ENCODE data around the gene CHST4.

CHST4 gene

DNA sequence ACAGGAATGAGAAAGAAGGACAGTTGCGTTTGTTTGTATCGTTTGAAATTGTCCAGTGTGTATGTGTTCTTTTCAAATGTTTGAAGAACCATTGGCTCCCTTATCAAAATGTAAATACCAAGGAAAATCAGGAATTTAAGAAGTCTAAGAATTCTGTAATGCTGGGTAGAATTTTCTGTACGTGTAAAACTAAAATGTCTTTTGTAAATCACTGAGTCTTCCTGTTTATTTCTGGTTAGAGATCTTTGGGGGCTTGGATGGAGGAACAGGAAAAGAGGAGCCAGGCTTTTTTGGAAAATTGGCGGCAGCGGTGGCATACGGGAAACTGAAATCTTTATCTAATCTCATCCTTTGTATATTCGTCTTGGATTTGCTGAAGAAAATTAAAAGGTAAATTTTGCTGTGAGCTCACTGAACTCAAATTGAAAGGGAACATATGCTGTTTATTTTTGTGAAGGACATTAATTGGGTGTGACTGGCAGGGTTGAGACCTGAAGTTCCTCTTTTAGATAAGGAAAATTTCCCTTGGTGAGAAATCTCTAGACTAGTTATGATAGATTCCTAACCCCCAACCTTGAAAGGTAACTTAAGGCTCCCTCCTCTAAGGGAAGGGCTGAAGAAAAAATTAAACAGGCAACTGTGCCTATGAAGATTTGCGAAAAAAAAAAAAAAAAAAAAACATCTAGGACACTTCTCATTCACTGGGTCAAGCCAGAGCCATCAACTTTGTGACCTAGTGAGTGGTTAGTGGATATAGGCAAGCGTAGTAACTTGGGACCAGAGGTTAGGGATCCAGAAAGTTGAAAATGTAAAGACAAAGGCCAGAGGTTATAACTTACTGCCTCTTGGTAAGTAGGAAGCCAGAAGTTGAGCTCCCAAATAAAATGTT lies 39.8 kb downstream of the CHST4 start:
- TF ChIP-seq, protein P1, sequence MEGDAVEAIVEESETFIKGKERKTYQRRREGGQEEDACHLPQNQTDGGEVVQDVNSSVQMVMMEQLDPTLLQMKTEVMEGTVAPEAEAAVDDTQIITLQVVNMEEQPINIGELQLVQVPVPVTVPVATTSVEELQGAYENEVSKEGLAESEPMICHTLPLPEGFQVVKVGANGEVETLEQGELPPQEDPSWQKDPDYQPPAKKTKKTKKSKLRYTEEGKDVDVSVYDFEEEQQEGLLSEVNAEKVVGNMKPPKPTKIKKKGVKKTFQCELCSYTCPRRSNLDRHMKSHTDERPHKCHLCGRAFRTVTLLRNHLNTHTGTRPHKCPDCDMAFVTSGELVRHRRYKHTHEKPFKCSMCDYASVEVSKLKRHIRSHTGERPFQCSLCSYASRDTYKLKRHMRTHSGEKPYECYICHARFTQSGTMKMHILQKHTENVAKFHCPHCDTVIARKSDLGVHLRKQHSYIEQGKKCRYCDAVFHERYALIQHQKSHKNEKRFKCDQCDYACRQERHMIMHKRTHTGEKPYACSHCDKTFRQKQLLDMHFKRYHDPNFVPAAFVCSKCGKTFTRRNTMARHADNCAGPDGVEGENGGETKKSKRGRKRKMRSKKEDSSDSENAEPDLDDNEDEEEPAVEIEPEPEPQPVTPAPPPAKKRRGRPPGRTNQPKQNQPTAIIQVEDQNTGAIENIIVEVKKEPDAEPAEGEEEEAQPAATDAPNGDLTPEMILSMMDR (IDR thresholded peaks at IDR 0.05; ENCODE audit: borderline replicate concordance, extremely low read depth, low read length, poor library complexity, severe bottlenecking): no peak
- TF ChIP-seq EZH2 (IDR thresholded peaks at IDR 0.05; ENCODE audit: borderline replicate concordance, low read depth, low read length, severe bottlenecking): no peak
- H3K4me1 ChIP-seq (ENCODE audit: insufficient read depth, low read length): peaks cover 20% of the 10 kb centered on the region
- H3K36me3 ChIP-seq (ENCODE audit: insufficient read depth, low read length): no peaks in the 10 kb centered on the region
- H3K9ac ChIP-seq (ENCODE audit: low read depth, low read length): peak overlapping the region; percentile 53; the same call in 1 of the 2 replicates
- no peaks in the 10 kb centered on the region for H4K20me1 ChIP-seq (ENCODE audit: insufficient read depth, low read length)
- peak overlapping the region in 1 of 2 experiments; percentile 76; a peak in 2 of 4 replicates for H3K4me3 ChIP-seq (ENCODE audit: low read depth in 1 of 2, low read length in 2 of 2)
- no peak for DNase-seq
- H3K4me2 ChIP-seq (ENCODE audit: insufficient read depth, low read length): peak overlapping the region; percentile 88
- peak overlapping the region; percentile 98 for H2AFZ ChIP-seq (ENCODE audit: low read depth, low read length)
- peaks cover 7% of the 10 kb centered on the region for H3K9me3 ChIP-seq (ENCODE audit: insufficient read depth, low read length, severe bottlenecking)
- peaks cover 3% of the 10 kb centered on the region for H3K27me3 ChIP-seq (ENCODE audit: insufficient read depth, low read length, poor library complexity)
- no peak overlapping the region for H3K27ac ChIP-seq (ENCODE audit: low read length)
- no peak for ATAC-seq (ENCODE audit: insufficient read depth, low read depth)
- H3K79me2 ChIP-seq (ENCODE audit: insufficient read depth, low read length): no peaks in the 10 kb centered on the region

DNA sequence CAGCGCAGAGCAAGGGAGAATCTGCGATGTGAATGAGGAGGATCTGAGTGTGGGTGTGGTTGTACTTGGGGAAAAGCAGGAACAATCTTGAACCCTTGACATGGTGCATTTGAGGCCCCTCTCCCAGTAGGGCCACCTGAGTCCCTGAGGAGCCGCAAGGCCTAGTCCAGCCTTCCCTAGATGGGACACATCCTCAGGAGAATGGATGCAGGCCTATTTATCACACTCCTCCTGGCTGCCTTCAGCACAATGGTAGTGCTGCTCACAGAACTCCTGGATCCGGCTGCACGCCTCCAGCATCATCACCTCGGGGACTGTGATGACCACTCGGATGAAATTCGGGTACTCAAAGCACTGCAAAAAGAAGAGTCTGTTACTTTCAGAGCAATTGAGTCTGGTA lies 41.7 kb downstream of the CHST4 start:
- DNase-seq (no peak), ATAC-seq (ENCODE audit: insufficient read depth, low read depth) (no peak)
- no peak overlapping the region for H3K4me3 ChIP-seq (ENCODE audit: low read depth in 1 of 2, low read length in 2 of 2)
- H3K79me2 ChIP-seq (ENCODE audit: insufficient read depth, low read length): no peaks in the 10 kb centered on the region
- H3K9ac ChIP-seq (ENCODE audit: low read depth, low read length): no peak overlapping the region
- no peaks in the 10 kb centered on the region for H4K20me1 ChIP-seq (ENCODE audit: insufficient read depth, low read length)
- H3K27me3 ChIP-seq (ENCODE audit: insufficient read depth, low read length, poor library complexity): peaks cover 16% of the 10 kb centered on the region
- H3K4me1 ChIP-seq (ENCODE audit: insufficient read depth, low read length): peaks cover 20% of the 10 kb centered on the region
- H3K4me2 ChIP-seq (ENCODE audit: insufficient read depth, low read length): no peak overlapping the region
- TF ChIP-seq, protein P1 (IDR thresholded peaks at IDR 0.05; ENCODE audit: borderline replicate concordance, extremely low read depth, low read length, poor library complexity, severe bottlenecking): no peak
- TF ChIP-seq EZH2 (IDR thresholded peaks at IDR 0.05; ENCODE audit: borderline replicate concordance, low read depth, low read length, severe bottlenecking): no peak
- no peak overlapping the region for H2AFZ ChIP-seq (ENCODE audit: low read depth, low read length)
- H3K9me3 ChIP-seq (ENCODE audit: insufficient read depth, low read length, severe bottlenecking): no peaks in the 10 kb centered on the region
- H3K27ac ChIP-seq (ENCODE audit: low read length): no peak overlapping the region
- no peaks in the 10 kb centered on the region for H3K36me3 ChIP-seq (ENCODE audit: insufficient read depth, low read length)

- Histone ChIP-seq H3K79me2 (ENCODE audit: insufficient read depth, low read length) (no peaks in the 10 kb centered on the region), H3K27me3 (ENCODE audit: insufficient read depth, low read length, poor library complexity) (peaks cover 16% of the 10 kb centered on the region), H4K20me1 (ENCODE audit: insufficient read depth, low read length) (no peaks in the 10 kb centered on the region), H3K4me2 (ENCODE audit: insufficient read depth, low read length) (no peak overlapping the region), H3K36me3 (ENCODE audit: insufficient read depth, low read length) (no peaks in the 10 kb centered on the region), H3K4me1 (ENCODE audit: insufficient read depth, low read length) (peaks cover 20% of the 10 kb centered on the region), H3K4me3 (ENCODE audit: low read depth in 1 of 2, low read length in 2 of 2) (no peak overlapping the region), H2AFZ (ENCODE audit: low read depth, low read length) (no peak overlapping the region), H3K27ac (ENCODE audit: low read length) (no peak overlapping the region), H3K9ac (ENCODE audit: low read depth, low read length) (no peak overlapping the region), H3K9me3 (ENCODE audit: insufficient read depth, low read length, severe bottlenecking) (no peaks in the 10 kb centered on the region)
- no peak for ATAC-seq (ENCODE audit: insufficient read depth, low read depth)
- no peak for TF ChIP-seq EZH2 (IDR thresholded peaks at IDR 0.05; ENCODE audit: borderline replicate concordance, low read depth, low read length, severe bottlenecking)
- no peak for DNase-seq
Measured at GRCh38 chr16:71568551-71568950, 42.3 kb downstream of the CHST4 start.

GRCh38 chr16:71569621-71570020 lies 43.4 kb downstream of the CHST4 start:
- no peak overlapping the region for H3K27ac ChIP-seq (ENCODE audit: low read length)
- H3K27me3 ChIP-seq (ENCODE audit: insufficient read depth, low read length, poor library complexity): peaks cover 16% of the 10 kb centered on the region
- no peak overlapping the region for H3K4me2 ChIP-seq (ENCODE audit: insufficient read depth, low read length)
- no peaks in the 10 kb centered on the region for H3K36me3 ChIP-seq (ENCODE audit: insufficient read depth, low read length)
- H3K9ac ChIP-seq (ENCODE audit: low read depth, low read length): no peak overlapping the region
- no peak for ATAC-seq (ENCODE audit: insufficient read depth, low read depth)
- DNase-seq: no peak
- no peak overlapping the region for H2AFZ ChIP-seq (ENCODE audit: low read depth, low read length)
- no peak overlapping the region for H3K4me3 ChIP-seq (ENCODE audit: low read depth in 1 of 2, low read length in 2 of 2)
- no peak for TF ChIP-seq EZH2 (IDR thresholded peaks at IDR 0.05; ENCODE audit: borderline replicate concordance, low read depth, low read length, severe bottlenecking)
- TF ChIP-seq, protein P1 (IDR thresholded peaks at IDR 0.05; ENCODE audit: borderline replicate concordance, extremely low read depth, low read length, poor library complexity, severe bottlenecking): no peak
- H4K20me1 ChIP-seq (ENCODE audit: insufficient read depth, low read length): no peaks in the 10 kb centered on the region
- no peaks in the 10 kb centered on the region for H3K9me3 ChIP-seq (ENCODE audit: insufficient read depth, low read length, severe bottlenecking)
- no peaks in the 10 kb centered on the region for H3K79me2 ChIP-seq (ENCODE audit: insufficient read depth, low read length)
- H3K4me1 ChIP-seq (ENCODE audit: insufficient read depth, low read length): peaks cover 11% of the 10 kb centered on the region
